HG03457 (cell line): ENCODE measurements around the gene NRXN3.

ENCODE experiments used
- ATAC-seq: cut with Tn5 transposase; IDR thresholded peaks from one replicate; pipeline ENCODE4 v1.9.1; 2021; ENCODE audit warnings: moderate number of reproducible peaks; ENCODE audit not compliant: unreplicated experiment

The NRXN3 gene

GRCh38 chr14:79426103-79426755, 1256.1 kb downstream of the NRXN3 start:
- no peak for ATAC-seq

- no peak for ATAC-seq
Measured at GRCh38 chr14:79432640-79433039, 1262.5 kb downstream of the NRXN3 start.

GRCh38 chr14:79436335-79436734, 1266.2 kb downstream of the NRXN3 start:
- ATAC-seq: no peak

- no peak for ATAC-seq
Measured at GRCh38 chr14:79437951-79438350, 1267.8 kb downstream of the NRXN3 start.

GRCh38 chr14:79438696-79439342, 1268.6 kb downstream of the NRXN3 start:
- ATAC-seq: no peak

GRCh38 chr14:79442786-79443185, 1272.6 kb downstream of the NRXN3 start:
- no peak for ATAC-seq

- ATAC-seq: no peak
Measured at GRCh38 chr14:79443602-79444001, 1273.4 kb downstream of the NRXN3 start.

GRCh38 chr14:79448960-79449359, 1278.8 kb downstream of the NRXN3 start:
- ATAC-seq: no peak

- ATAC-seq: no peak
Measured at GRCh38 chr14:79451601-79452000, 1281.4 kb downstream of the NRXN3 start.

- no peak for ATAC-seq
Measured at GRCh38 chr14:79453276-79453675, 1283.1 kb downstream of the NRXN3 start.

- no peak for ATAC-seq
Measured at GRCh38 chr14:79464468-79464867, 1294.3 kb downstream of the NRXN3 start.

GRCh38 chr14:79465651-79466050, 1295.5 kb downstream of the NRXN3 start:
- no peak for ATAC-seq

- ATAC-seq: no peak
Measured at GRCh38 chr14:79466938-79467527, 1296.9 kb downstream of the NRXN3 start.

- ATAC-seq: no peak
Measured at GRCh38 chr14:79467835-79468234, 1297.7 kb downstream of the NRXN3 start.

- no peak for ATAC-seq
Measured at GRCh38 chr14:79468486-79468885, 1298.3 kb downstream of the NRXN3 start.

GRCh38 chr14:79473651-79474050, 1303.5 kb downstream of the NRXN3 start:
- no peak for ATAC-seq

GRCh38 chr14:79475887-79476532, 1305.8 kb downstream of the NRXN3 start:
- no peak for ATAC-seq

GRCh38 chr14:79476552-79476951, 1306.4 kb downstream of the NRXN3 start:
- ATAC-seq: no peak

- ATAC-seq: no peak
Measured at GRCh38 chr14:79480212-79480611, 1310.0 kb downstream of the NRXN3 start.

GRCh38 chr14:79482825-79483224, 1312.7 kb downstream of the NRXN3 start:
- no peak for ATAC-seq

- no peak for ATAC-seq
Measured at GRCh38 chr14:79483477-79484388, 1313.6 kb downstream of the NRXN3 start.
